GM19463 (cell line): ENCODE data around the gene PTPRM.
"Not testable (repeated sequence)": the region's sequence is repeated elsewhere in the genome, so short reads cannot be mapped to it uniquely, and the experiment has no call there.

Source experiments
- ATAC-seq: cut with Tn5 transposase; IDR thresholded peaks from one replicate; pipeline ENCODE4 v1.9.1; 2021; ENCODE audit warnings: mild to moderate bottlenecking, moderate library complexity; ENCODE audit not compliant: unreplicated experiment

Gene PTPRM

GRCh38 chr18:8439055-8439454 is 871.9 kb downstream of the PTPRM start:
- no peak for ATAC-seq

GRCh38 chr18:8443505-8443904 is 876.4 kb downstream of the PTPRM start:
- ATAC-seq: no peak

- ATAC-seq: not testable (repeated sequence)
These were observed 879.8 kb downstream of the PTPRM start for GRCh38 chr18:8446936-8447335.

- ATAC-seq: no peak
These were observed 881.0 kb downstream of the PTPRM start for GRCh38 chr18:8448130-8448529.

GRCh38 chr18:8450013-8450412 is 882.9 kb downstream of the PTPRM start:
- no peak for ATAC-seq

- no peak for ATAC-seq
These were observed 884.0 kb downstream of the PTPRM start for GRCh38 chr18:8450898-8451665.

- no peak for ATAC-seq
These were observed 886.4 kb downstream of the PTPRM start for GRCh38 chr18:8453528-8453927.

GRCh38 chr18:8454136-8454535 is 887.0 kb downstream of the PTPRM start:
- ATAC-seq: no peak

GRCh38 chr18:8455661-8456614 is 888.8 kb downstream of the PTPRM start:
- no peak for ATAC-seq
